T-helper 2 cell treated with Interferon-gamma antibody and Interleukin-4, amounts not matched to agents 5 μg/mL and 100 μg/mL, for 36 hours (primary cell): Measurements from ENCODE around the gene CDC42BPA.
"Not testable (repeated sequence)": the region's sequence is repeated elsewhere in the genome, so short reads cannot be mapped to it uniquely, and the experiment has no call there.

Source experiments
- DNase-seq: peaks from one replicate; pipeline ENCODE4 v3.0.0; 2021; ENCODE audit warnings: low spot score
- H3K27ac Mint-ChIP-seq: one replicate; pipeline ENCODE4 v1.8.0; 2021; ENCODE audit warnings: mild to moderate bottlenecking, mixed read lengths
- H3K27me3 Mint-ChIP-seq: one replicate; pipeline ENCODE4 v1.8.0; 2021; ENCODE audit warnings: low read depth, mixed read lengths
- H3K36me3 Mint-ChIP-seq: one replicate; pipeline ENCODE4 v1.8.0; 2021; ENCODE audit warnings: low read depth, mixed read lengths
- H3K4me1 Mint-ChIP-seq: one replicate; pipeline ENCODE4 v1.8.0; 2021; ENCODE audit warnings: low read depth, mixed read lengths
- H3K4me3 Mint-ChIP-seq: one replicate; pipeline ENCODE4 v1.8.0; 2022; ENCODE audit warnings: mild to moderate bottlenecking, moderate library complexity, mixed read lengths
- H3K9me3 Mint-ChIP-seq: one replicate; pipeline ENCODE4 v1.8.0; 2021; ENCODE audit warnings: mixed read lengths

Gene CDC42BPA

DNA sequence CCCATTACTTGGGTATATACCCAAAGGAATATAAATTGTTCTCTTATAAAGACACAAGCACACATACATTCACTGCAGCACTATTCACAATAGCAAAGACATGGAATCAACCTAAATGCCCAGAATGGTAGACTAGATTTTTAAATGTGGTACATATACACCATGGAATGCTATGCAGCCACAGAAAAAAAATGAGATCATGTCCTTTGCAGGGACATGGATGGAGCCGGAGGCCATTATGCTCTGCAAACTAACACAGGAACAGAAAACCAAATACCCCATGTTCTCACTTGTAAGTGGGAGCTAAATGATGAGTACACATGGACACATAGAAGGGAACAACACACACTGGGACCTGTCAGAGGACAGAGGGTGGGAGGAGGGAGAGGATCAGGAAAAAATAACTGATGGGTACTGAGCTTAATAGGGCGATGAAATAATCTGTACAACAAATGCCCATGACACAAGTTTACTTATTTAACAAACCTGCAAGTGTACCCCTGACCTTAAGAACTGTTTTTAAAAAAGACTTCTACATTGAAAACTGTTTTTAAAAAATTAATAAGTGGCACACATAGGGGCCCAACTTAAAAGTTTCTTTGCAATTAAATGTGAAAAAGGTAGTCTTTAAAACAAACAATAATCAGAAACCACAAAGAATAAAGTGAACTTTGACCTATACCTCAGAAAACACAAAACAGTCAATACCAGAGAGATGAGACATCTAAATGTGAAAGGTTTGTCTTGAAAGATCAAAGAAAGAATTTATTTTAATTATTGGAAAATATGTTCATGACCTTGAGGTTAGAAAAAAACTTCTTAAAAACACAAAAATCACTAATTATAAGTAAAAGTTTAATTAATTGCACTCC, 75.2 kb downstream of the CDC42BPA start:
- Mint-ChIP-seq H3K27ac (no peak overlapping the region), H3K4me3 (no peak overlapping the region), H3K9me3 (no peaks in the 10 kb centered on the region), H3K4me1 (no peaks in the 10 kb centered on the region), H3K36me3 (no peaks in the 10 kb centered on the region), H3K27me3 (peaks cover 14% of the 10 kb centered on the region)
- DNase-seq: no peak

DNA sequence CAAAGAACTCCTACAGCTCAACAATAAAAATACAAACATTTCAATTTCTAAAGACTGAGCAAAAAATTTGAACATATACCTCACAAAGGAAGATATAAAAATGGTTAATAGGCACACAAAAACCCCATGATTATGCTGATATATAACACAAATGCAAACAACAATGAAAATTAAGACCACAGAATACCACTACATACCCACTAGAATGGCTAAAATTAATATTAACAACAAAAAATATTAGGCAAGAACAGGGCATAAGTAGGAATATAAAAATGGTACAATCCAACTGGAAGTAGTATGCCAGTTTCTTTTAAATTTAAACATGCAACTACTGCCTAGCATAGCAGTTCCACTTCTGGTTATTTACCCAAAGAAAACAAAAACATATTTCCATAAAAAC, 77.3 kb downstream of the CDC42BPA start:
- H3K9me3 Mint-ChIP-seq: no peaks in the 10 kb centered on the region
- H3K36me3 Mint-ChIP-seq: no peaks in the 10 kb centered on the region
- H3K4me1 Mint-ChIP-seq: no peaks in the 10 kb centered on the region
- H3K27me3 Mint-ChIP-seq: peaks cover 14% of the 10 kb centered on the region
- DNase-seq: no peak
- H3K4me3 Mint-ChIP-seq: no peak overlapping the region
- no peak overlapping the region for H3K27ac Mint-ChIP-seq

DNA sequence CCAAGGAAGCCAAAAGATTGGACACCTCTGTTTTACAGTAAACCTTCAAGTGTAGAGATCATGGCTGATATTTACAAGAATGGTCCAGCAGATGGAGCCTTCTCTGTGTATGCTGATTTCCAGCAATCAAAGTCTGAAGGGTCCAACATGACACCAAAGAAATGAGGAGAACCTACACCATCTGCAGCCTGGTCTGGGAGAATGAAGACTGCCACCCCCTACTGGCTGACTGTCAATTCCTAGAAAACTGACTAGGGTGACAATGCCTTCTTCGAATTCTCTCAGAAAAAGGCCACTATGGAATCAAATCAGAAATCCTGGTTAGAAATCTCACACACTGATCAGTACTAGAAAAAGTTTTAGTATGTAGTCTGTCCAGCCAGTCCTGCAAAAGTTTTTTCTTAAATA, 83.3 kb downstream of the CDC42BPA start:
- H3K36me3 Mint-ChIP-seq: no peaks in the 10 kb centered on the region

DNA sequence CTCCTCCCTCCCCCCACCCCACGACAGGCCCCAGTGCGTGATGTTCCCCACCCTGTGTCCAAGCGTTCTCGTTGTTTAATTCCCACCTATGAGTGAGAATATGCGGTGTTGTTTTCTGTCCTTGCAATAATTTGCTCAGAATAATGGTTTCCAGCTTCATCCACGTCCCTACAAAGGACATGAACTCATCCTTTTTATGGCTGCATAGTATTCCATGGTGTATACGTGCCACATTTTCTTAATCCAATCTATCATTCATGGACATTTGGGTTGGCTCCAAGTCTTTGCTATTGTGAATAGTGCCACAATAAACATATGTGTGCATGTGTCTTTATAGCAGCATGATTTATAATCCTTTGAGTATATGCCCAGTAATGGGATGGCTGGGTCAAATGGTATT, 87.2 kb downstream of the CDC42BPA start:
- not testable (repeated sequence) for H3K27ac Mint-ChIP-seq, H3K4me1 Mint-ChIP-seq

More for the DNA sequence above, 83.3 kb downstream of the CDC42BPA start:
- H3K4me3 Mint-ChIP-seq: no peak overlapping the region
- DNase-seq: no peak
- peaks cover 5% of the 10 kb centered on the region for H3K27me3 Mint-ChIP-seq
- no peaks in the 10 kb centered on the region for H3K9me3 Mint-ChIP-seq
- peaks cover 5% of the 10 kb centered on the region for H3K4me1 Mint-ChIP-seq
- H3K27ac Mint-ChIP-seq: no peak overlapping the region

DNA sequence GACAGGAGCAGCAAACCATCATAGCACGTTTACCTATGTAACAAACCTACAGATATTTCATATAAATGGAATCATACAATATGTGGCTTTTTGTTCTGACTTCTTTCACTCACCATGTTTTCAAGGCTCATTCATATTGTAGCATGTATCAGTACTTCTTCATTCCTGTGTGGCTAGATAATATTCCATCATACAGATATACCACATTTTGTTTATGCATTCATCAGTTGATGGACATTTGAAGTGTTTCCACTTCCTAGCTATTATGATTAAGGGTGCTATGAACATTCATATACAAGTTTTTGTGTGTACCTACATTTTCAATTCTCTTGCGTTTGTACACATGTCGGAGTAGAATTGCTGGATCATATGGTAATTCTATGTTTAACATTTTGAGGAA, 90.1 kb downstream of the CDC42BPA start:
- DNase-seq: no peak
- Mint-ChIP-seq H3K36me3 (no peaks in the 10 kb centered on the region), H3K4me3 (no peak overlapping the region), H3K4me1 (no peaks in the 10 kb centered on the region), H3K9me3 (no peaks in the 10 kb centered on the region), H3K27ac (no peak overlapping the region), H3K27me3 (peaks cover 14% of the 10 kb centered on the region)

More for the DNA sequence above, 87.2 kb downstream of the CDC42BPA start:
- DNase-seq, H3K36me3 Mint-ChIP-seq, H3K9me3 Mint-ChIP-seq, H3K4me3 Mint-ChIP-seq: not testable (repeated sequence)
- H3K27me3 Mint-ChIP-seq: peaks cover 14% of the 10 kb centered on the region

DNA sequence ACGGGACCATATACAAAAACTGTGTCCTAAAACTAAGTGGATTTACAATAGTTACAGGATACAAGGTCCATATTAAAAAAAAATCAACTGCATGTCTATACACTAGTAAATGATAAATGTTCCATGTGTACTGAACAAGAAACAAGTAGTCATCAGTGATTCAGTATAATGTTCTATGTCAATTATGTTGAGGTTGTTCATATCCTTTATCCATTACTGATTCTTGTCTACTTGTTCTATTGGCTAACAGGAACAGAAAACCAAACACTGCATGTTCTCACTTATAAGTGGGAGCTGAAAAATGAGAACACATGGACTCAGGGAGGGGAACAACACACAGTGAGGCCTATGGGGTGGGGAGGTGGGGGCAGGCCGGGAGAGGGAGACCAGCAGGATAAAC, 90.5 kb downstream of the CDC42BPA start:
- H3K27ac Mint-ChIP-seq: no peak overlapping the region
- H3K27me3 Mint-ChIP-seq: peaks cover 14% of the 10 kb centered on the region
- H3K9me3 Mint-ChIP-seq: no peaks in the 10 kb centered on the region
- DNase-seq: no peak
- H3K4me1 Mint-ChIP-seq: no peaks in the 10 kb centered on the region
- no peak overlapping the region for H3K4me3 Mint-ChIP-seq
- H3K36me3 Mint-ChIP-seq: no peaks in the 10 kb centered on the region

DNA sequence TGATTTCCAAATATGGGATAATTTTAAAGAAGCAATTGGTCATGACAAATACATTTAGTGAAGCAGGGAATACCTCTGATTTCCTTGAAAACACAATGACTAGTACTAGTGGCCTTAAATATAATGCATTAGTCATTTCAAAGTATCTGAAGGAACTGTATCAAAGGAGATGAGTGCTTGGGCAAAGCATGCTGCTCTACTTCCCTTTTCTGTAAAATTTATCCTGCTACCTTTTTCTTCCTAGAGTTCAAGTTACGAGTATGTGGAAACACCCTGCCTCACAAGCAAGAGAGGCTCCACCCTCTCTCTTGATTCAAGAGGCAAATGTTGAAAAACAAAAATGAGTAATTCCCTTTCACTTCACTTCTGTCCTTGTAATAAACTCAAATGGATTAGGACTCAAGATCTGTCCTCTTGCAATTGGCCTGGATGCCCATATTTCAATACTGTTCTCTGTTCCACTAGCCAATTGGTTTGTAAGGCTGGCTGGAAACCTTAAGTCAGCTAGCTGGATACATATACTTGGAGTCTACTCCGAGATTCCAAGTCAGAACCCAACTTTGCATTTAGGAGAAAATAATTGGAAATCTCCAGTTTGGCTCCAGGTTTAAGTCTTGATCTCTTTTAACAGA, 92.5 kb downstream of the CDC42BPA start:
- no peak for DNase-seq
- H3K36me3 Mint-ChIP-seq: no peaks in the 10 kb centered on the region
- H3K4me3 Mint-ChIP-seq: no peak overlapping the region
- H3K9me3 Mint-ChIP-seq: no peaks in the 10 kb centered on the region
- H3K27ac Mint-ChIP-seq: no peak overlapping the region
- H3K27me3 Mint-ChIP-seq: peaks cover 14% of the 10 kb centered on the region
- H3K4me1 Mint-ChIP-seq: no peaks in the 10 kb centered on the region

DNA sequence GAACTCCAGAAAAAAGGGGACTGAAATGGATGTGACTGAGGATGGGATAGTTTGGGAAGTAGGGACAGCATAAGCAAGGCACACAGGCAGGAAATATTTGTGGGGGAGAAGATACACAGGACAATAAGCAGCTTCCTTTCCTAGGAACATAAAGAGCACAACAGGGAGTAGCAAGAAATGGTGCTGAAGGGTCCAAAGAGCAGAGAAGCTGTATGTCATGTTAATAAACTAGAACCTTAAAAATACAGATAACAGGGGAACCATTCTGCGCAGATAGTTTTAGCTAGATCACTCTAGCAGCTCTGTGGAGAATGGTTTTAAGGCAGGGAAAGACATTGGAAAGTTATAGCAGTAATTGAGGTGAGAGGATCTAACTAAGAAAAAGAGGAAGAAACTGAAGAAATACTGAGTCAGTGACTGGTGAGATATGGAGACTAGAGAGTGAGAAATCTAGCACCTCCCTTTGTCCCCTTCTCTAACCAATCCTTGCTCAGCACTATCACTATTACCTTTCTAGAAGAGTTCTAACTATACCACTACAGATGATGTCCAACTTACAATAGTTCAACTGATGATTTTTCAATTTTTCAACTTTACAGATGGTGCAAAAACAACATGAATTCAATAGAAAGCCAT, 95.0 kb downstream of the CDC42BPA start:
- Mint-ChIP-seq H3K27ac (no peak overlapping the region), H3K27me3 (peaks cover 14% of the 10 kb centered on the region), H3K4me1 (no peaks in the 10 kb centered on the region), H3K9me3 (no peaks in the 10 kb centered on the region), H3K4me3 (no peak overlapping the region), H3K36me3 (no peaks in the 10 kb centered on the region)
- no peak for DNase-seq

DNA sequence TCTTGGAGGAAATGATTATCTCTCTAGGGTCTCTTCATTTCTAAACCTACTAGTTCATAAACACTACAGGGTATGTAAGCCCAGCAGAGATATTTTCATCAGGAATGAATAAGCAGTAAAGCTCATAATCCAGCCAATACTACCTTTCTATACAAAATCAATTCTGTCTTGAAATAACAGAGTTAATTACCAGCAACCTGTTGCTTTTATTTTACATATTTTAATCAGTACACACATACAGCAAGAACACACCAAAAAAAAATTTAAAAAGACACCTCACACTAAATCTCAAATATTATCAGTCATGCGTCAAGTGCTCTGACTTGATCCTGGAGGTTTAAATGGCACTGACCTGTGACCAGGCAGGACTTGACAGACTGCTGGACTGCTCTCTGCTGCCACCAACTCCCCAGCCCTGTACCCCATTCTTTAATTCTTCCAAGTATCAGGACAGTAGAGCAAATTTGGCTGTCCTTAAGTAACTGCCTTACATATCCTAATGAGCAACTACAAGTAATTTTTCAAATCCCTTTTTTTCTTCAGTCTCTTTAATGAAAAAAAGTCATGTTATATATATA, 98.5 kb downstream of the CDC42BPA start:
- no peak for DNase-seq
- H3K4me3 Mint-ChIP-seq: no peak overlapping the region
- H3K27ac Mint-ChIP-seq: no peak overlapping the region

DNA sequence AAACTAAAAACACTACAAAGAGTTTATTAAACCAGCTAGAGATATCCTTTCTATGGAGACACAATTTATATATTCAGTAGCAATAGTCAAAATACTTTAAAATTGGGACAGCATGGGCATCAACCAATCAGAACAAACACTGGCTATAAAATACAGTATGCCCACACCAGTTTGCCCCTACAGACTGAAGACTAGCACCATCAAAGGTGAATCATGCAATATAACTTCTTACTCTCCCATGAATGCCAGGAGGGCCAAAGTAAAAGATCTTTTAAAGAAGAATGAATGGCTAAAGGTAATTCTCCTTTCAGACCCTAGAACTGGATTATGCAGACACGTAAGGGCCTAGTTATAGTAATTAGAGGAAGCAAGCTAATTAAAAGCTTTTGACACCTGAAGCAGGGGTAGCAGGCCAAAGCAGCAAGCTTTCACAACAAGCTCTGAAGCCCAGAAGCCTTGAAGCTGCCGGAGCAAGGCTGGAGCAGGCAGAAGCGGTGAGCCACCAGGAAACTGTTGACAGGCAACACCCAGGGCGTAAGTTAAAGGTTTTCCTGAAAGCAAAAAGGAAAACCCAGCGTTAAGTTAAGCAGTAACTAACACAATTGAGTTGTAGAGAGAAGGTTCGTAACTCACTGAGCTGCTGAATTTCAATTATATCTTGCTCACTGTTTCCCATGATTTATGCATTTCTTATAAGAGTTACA, 99.3 kb downstream of the CDC42BPA start:
- no peak for DNase-seq
- no peak overlapping the region for H3K4me3 Mint-ChIP-seq
- H3K27me3 Mint-ChIP-seq: peaks cover 10% of the 10 kb centered on the region
- no peaks in the 10 kb centered on the region for H3K4me1 Mint-ChIP-seq
- H3K36me3 Mint-ChIP-seq: no peaks in the 10 kb centered on the region
- no peaks in the 10 kb centered on the region for H3K9me3 Mint-ChIP-seq
- no peak overlapping the region for H3K27ac Mint-ChIP-seq

More for the DNA sequence above, 98.5 kb downstream of the CDC42BPA start:
- no peaks in the 10 kb centered on the region for H3K36me3 Mint-ChIP-seq
- no peaks in the 10 kb centered on the region for H3K4me1 Mint-ChIP-seq
- no peaks in the 10 kb centered on the region for H3K9me3 Mint-ChIP-seq
- peaks cover 10% of the 10 kb centered on the region for H3K27me3 Mint-ChIP-seq

DNA sequence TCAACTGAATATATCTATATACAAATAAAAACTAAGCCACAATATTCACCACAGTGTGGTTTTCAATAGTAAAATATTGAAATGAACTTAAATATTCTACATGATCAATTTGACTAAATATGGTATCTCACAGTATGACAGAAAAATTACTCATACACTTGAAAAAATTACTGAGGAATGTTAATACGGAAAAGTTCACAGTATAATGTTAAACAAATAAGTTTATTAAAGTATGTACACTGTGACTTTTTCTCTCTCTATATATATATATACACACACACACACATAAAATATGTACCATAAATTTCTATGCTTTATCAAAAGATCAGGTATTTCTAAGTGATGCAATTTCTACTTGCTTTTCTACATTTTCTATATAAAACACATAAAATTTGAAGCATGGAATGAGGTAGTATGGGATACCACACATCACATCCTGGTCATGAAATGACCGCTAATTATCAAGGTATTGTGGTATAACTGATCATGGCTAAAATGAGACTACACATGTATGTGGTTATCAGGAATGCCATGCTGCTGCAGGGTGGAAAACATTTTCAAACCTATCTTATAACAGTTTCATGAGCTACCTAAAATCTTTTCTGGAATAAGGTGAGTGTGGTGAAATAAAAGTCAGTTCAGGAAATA, 102.3 kb downstream of the CDC42BPA start:
- Mint-ChIP-seq H3K9me3 (no peaks in the 10 kb centered on the region), H3K27ac (no peak overlapping the region), H3K27me3 (peaks cover 11% of the 10 kb centered on the region), H3K4me3 (no peak overlapping the region), H3K36me3 (no peaks in the 10 kb centered on the region), H3K4me1 (no peaks in the 10 kb centered on the region)
- no peak for DNase-seq

DNA sequence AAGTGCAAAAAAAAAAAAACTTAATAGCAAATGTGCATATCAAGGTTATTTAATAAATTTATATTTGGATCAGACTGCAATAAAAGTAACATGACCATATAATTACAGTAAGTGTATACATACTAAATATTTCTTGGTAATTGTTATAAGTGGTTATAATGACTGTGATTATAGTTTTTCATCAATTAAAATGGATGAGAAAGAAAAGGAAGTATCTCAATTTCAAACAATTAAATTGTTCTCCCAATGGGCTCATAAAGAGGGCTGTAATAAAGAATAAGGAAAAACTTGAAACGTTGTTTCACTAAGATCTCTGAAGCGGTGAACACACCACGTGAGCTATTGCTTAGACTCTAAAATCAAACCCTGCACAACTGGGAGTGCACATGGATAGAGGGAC, 104.1 kb downstream of the CDC42BPA start:
- no peak for DNase-seq
- H3K4me1 Mint-ChIP-seq: no peaks in the 10 kb centered on the region
- no peak overlapping the region for H3K4me3 Mint-ChIP-seq
- no peaks in the 10 kb centered on the region for H3K36me3 Mint-ChIP-seq
- H3K27ac Mint-ChIP-seq: no peak overlapping the region
- peaks cover 7% of the 10 kb centered on the region for H3K27me3 Mint-ChIP-seq
- H3K9me3 Mint-ChIP-seq: no peaks in the 10 kb centered on the region

DNA sequence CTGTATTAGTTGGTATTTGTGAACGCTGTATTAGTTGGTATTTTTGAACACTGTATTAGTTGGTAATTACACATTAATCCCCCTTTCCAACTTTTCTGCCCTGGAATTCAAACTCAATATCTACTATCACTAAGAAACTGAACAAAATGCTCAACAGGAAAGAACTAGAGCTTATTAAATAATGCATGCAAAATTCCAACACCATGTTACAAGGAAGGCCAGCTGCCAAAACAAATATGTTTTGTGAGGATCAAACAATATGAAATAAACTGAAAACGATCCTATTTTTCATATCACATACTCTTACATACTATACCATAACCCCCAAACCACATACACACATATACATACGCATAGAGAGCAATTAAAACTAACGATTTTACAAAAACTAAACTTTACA, 104.9 kb downstream of the CDC42BPA start:
- Mint-ChIP-seq H3K36me3 (no peaks in the 10 kb centered on the region), H3K4me3 (no peak overlapping the region), H3K9me3 (no peaks in the 10 kb centered on the region), H3K27ac (no peak overlapping the region), H3K27me3 (peaks cover 7% of the 10 kb centered on the region), H3K4me1 (no peaks in the 10 kb centered on the region)
- DNase-seq: no peak
